Measurements from ENCODE around the gene PLEKHG2. TPM values are rescaled to one million over a fixed set of nuclear protein-coding genes. Genes with fewer than 3 reads are reported as not detected.

PLEKHG2 gene
- total RNA-seq, 1 experiment from 2014 or later: 62.3 TPM

GRCh38 chr19:39416152-39417120, 4.0 kb downstream of the PLEKHG2 start (continued):
- no peak for TF ChIP-seq AFF4 (CRISPR knock-in tag; IDR thresholded peaks at IDR 0.05; ENCODE audit: borderline replicate concordance)
- no peak for TF ChIP-seq TEAD4 (CRISPR knock-in tag; IDR thresholded peaks at IDR 0.05)
- no peak for TF ChIP-seq ZSCAN18 (CRISPR knock-in tag; IDR thresholded peaks at IDR 0.05)
- TF ChIP-seq OVOL2 (CRISPR knock-in tag; IDR thresholded peaks at IDR 0.05; ENCODE audit: borderline replicate concordance): no peak
- TF ChIP-seq ZBTB21 (CRISPR knock-in tag; IDR thresholded peaks at IDR 0.05; ENCODE audit: borderline replicate concordance): no peak
- no peak for TF ChIP-seq KAT7 (CRISPR knock-in tag; IDR thresholded peaks at IDR 0.05; ENCODE audit: borderline replicate concordance)
- no peak for TF ChIP-seq TCF7 (CRISPR knock-in tag; IDR thresholded peaks at IDR 0.05; ENCODE audit: low read depth)
- no peak for TF ChIP-seq ZNF121 (CRISPR knock-in tag; IDR thresholded peaks at IDR 0.05)
- TF ChIP-seq ARID4B (CRISPR knock-in tag; IDR thresholded peaks at IDR 0.05; ENCODE audit: borderline replicate concordance): no peak
- TF ChIP-seq E2F4 (CRISPR knock-in tag; IDR thresholded peaks at IDR 0.05; ENCODE audit: borderline replicate concordance, low read depth): no peak
- no peak for TF ChIP-seq MYBL2 (CRISPR knock-in tag; IDR thresholded peaks at IDR 0.05)

GRCh38 chr19:39417463-39418181, 5.2 kb downstream of the PLEKHG2 start:
- no peak overlapping the region for H3K4me3 Mint-ChIP-seq
- TF ChIP-seq NR2C2 (CRISPR knock-in tag; IDR thresholded peaks at IDR 0.05) (no peak), PRDM15 (CRISPR knock-in tag; IDR thresholded peaks at IDR 0.05) (no peak), CREM (CRISPR knock-in tag; IDR thresholded peaks at IDR 0.05) (no peak), ZNF121 (CRISPR knock-in tag; IDR thresholded peaks at IDR 0.05) (no peak), ZNF232 (CRISPR knock-in tag; IDR thresholded peaks at IDR 0.05) (no peak), JAZF1 (CRISPR knock-in tag; IDR thresholded peaks at IDR 0.05) (no peak), FOXJ3 (CRISPR knock-in tag; IDR thresholded peaks at IDR 0.05; ENCODE audit: borderline replicate concordance) (no peak), USF1 (CRISPR knock-in tag; IDR thresholded peaks at IDR 0.05) (no peak)

More at GRCh38 chr19:39417463-39418181, 5.2 kb downstream of the PLEKHG2 start:
- DNase-seq (ENCODE audit: low spot score): no peak
- no peaks in the 10 kb centered on the region for H3K27me3 Mint-ChIP-seq (ENCODE audit: low read depth)
- ChIA-PET POLR2A (no interaction called here), CTCF (interaction anchor here (0.7 kb wide), 1 partner anchor 57 kb away, joined by 3 read pairs; no protein-coding TSS in a partner anchor)
- no peaks in the 10 kb centered on the region for H3K9me3 Mint-ChIP-seq
- peaks cover 18% of the 10 kb centered on the region for H3K4me1 Mint-ChIP-seq
- peak overlapping the region; percentile 91; the same call in 1 of the 2 replicates for H3K27ac Mint-ChIP-seq
- no peak for ATAC-seq
- H3K36me3 Mint-ChIP-seq: peaks cover 23% of the 10 kb centered on the region

All from WTC11 (cell line).